Measurements from ENCODE around the gene PRSS21.

- TF ChIP-seq CTCF (IDR thresholded peaks at IDR 0.05; ENCODE audit: insufficient read depth, low read length) (no peak), POLR2AphosphoS5 (IDR thresholded peaks at IDR 0.05; ENCODE audit: low read depth) (no peak), REST (IDR thresholded peaks at IDR 0.05; ENCODE audit: insufficient replicate concordance, low read depth) (no peak), SPI1 (IDR thresholded peaks at IDR 0.05; ENCODE audit: borderline replicate concordance, low read depth) (no peak)
These were observed 13.4 kb upstream of the PRSS21 start for GRCh38 chr16:2803545-2804195.
